Ammon's horn (tissue), 1 donor: ENCODE results near the gene THADA.
"Not testable (repeated sequence)": the region's sequence is repeated elsewhere in the genome, so short reads cannot be mapped to it uniquely, and the experiment has no call there.

ENCODE experiments used
- DNase-seq: peaks from one replicate; pipeline ENCODE4 v3.0.0-alpha.2; 2016; ENCODE audit warnings: low spot score

THADA gene

GRCh38 chr2:43412114-43412753, 183.6 kb downstream of the THADA start:
- DNase-seq: no peak

DNA sequence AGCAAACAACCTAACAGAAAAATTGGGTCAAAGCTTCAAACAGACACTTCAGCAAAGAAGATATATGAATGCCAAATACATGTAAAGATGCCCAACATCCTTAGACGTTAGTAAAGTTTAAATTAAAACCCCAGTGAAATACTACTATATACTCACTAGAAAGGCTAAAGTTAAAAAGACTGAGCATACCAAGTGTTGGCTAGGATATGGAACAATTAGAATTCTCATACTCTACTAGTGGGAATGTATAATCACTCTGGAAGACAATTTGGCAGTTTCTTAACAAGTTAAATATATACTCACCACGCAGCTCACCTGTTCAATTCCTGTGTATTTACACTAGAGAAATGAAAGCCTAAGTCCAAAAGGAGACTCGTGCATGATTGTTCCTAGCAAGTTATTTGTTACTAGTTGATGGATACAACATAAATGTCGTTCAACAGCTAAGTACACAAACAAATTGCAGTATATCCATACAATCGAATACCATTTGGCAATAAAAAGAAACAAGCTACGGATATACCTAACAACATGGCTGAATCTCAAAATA, 185.7 kb downstream of the THADA start:
- DNase-seq: no peak

GRCh38 chr2:43408407-43409160, 187.3 kb downstream of the THADA start:
- DNase-seq: peak; percentile 51

- DNase-seq: no peak
Observed at GRCh38 chr2:43407935-43408334, 187.9 kb downstream of the THADA start.

- DNase-seq: no peak
Observed at GRCh38 chr2:43406651-43407279, 189.1 kb downstream of the THADA start.

DNA sequence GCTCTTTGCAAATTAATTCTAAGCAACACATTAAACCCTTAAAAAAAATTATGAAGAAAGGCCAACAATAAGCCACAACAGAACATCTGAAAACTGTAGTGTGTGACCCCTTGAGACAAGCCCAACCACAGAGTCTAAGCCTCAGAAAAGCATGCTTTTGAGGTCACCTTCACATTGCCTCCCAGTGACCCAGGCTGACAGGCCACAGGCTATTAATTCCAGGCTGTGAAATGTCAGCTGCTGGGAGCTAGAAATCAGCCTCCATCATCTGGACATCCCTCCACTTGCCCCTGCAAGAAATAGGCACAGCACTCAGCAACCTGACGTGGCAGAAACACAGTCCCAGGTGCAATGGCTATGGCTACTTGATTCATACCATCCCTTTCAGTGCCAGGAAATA, 190.0 kb downstream of the THADA start:
- DNase-seq: no peak

GRCh38 chr2:43402452-43402937, 193.3 kb downstream of the THADA start:
- no peak for DNase-seq

DNA sequence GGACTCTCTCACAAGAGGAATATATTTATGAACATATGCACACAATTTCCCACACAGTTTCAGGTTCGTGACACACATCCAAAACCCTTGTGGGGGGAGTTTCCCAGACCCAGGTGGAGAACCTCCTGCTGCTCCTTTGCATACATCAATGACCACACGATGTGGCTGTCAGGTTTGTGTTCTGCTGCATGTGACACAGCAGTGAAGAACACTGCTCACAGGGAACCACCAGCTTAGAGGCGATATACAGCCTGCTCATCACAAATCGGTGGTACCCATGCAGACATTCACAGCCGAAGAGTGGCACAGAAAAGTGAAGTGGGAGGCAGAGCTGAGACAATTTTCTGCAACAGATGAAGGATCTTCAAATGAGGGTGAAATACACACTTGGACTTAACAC, 193.8 kb downstream of the THADA start:
- DNase-seq: no peak

DNA sequence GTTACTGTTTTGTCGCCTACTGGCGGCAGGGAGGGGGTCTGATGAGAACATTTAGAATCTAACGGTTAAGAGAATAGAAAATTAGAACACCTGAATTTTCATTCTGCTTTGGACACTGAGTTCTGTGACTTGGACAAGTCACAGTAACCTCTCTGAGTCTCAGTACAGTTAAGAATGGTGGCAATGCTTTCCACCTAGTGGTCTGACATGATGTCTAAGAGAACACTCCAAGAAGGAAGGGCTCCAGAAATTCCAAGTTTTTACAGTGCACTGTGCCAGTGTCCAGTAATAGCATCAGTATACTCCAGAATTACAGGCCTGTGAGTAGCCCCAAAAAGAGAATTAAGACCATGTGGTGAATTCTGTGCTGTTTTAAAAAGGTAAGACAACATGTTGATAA, 195.3 kb downstream of the THADA start:
- no peak for DNase-seq

- DNase-seq: no peak
Observed at GRCh38 chr2:43399515-43400264, 196.1 kb downstream of the THADA start.

DNA sequence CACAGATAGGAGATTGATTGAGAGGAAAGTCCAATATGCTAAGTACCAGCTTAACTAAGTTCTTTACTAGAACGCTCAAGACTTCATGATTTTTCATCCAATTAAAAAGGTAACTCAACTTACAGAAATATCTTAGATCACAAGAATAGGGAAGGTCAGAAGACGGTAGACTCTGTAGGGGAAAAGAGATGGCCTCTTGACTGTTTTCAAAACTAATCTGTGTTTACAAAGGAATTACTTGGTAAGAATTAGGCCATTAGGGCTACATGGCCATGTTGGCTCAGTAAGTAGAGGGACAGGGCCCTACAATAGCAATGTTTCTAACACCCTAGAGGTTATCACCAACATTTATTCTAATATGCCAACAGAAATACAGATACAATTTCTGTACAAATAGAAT, 196.7 kb downstream of the THADA start:
- no peak for DNase-seq

DNA sequence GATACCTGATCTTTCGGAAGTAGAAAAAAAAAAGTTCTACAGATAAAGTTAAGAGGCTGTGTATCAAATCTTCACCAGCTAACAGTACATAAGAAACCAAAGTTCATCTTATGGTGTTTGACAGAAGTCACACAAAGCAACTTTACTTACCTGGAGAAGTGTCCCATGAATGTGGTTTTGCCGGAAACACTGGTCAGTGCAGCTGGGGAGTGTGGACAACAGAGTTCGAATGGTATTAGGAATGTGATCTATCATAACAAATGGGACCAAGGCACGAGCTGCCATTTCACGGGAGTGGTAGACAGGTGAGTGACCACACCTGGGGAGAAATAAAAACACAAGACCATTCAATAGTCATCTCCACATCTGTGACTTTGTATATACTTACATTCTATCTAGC, 198.0 kb downstream of the THADA start:
- DNase-seq: no peak

DNA sequence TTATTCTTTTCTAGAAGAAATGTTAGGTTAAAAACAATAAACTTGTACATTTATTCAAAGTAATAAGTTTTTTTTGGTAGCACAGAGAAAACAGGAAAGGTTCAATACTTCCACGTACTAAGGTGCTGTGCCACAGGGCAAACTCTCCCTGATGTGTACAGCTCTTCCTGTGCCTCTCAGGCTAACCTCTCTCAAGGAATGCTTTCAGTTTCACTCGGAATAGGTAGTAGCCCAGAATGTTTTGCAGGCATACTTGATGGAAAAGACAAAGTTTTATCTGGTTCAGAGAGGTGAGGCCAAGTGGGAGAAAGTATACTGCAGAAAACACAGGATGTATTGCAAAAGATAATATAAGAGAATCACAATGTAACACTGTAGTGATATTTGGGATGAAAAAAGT, 198.4 kb downstream of the THADA start:
- no peak for DNase-seq

GRCh38 chr2:43396344-43396743, 199.5 kb downstream of the THADA start:
- not testable (repeated sequence) for DNase-seq

GRCh38 chr2:43393918-43394317, 201.9 kb downstream of the THADA start:
- DNase-seq: no peak

GRCh38 chr2:43391878-43392215, 204.0 kb downstream of the THADA start:
- no peak for DNase-seq

- no peak for DNase-seq
Observed at GRCh38 chr2:43391201-43391877, 204.5 kb downstream of the THADA start.

DNA sequence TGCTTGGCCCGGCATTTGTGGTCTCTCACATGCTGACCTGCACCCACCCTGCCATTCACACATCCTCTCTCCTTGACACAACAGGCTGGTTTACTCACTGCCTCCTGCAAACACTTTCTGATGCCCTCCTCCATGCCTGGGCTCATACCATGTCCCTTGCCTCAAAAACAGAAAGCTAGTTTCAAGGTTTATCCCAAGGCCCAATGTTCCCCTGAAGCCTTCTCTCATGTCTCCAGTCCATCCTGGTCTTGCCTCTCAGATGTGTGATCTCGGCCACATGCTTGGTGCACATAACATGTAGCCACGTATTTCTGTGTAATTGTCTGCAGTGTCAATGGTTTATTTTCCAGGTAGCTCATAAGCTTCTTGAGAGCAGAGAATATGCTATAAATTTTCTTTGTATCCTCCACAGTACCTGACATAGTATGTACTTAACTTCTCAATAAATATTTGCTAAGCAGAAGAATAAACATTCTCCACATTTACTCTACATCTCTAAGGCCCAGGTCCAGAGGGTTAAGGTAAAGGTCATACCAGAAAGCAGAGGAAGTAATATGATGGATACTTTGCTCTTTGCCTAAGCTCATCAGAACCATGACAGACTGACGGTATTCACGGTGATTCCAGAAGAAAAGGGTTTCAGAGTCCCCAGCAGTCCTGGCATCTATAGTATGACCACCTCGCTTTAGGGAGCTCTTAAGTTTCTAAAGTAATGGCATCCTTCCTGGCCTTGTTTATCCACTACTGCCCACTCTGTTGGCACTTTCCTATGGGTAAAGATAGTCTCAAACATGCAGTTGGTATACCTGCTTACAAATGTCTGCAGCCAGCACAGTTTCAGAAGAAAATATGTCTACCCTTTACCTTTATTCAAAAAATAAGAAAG, 206.0 kb downstream of the THADA start:
- no peak for DNase-seq

DNA sequence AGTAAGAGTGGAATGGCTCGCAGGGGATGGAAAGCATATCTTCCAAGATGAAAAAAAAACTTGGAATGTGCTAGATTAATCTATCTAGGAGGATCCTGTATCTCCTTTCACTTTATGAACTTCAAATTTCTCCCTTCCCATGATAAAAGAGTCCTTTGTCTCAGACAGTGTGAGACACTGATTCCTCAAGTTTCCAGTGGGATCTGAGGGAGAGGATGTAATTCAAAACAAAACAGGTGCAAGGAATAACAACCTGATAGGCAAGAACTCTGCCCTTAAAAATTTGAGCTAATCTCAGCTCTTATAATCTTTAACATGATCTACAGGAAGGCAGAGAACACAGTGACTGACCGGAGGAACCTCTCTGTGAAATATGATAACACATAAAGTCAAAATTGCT, 207.5 kb downstream of the THADA start:
- no peak for DNase-seq
